ENCODE data around the gene COL15A1. TPM values are rescaled to one million over a fixed set of nuclear protein-coding genes. Genes with fewer than 3 reads are reported as not detected.
"Not testable (repeated sequence)": the region's sequence is repeated elsewhere in the genome, so short reads cannot be mapped to it uniquely, and the experiment has no call there.

The COL15A1 gene
- total and polyA plus RNA-seq, 2 donors (not counting 1 experiment from before 2014, with no cell fraction given) = not detected

- intact Hi-C loops (cut with micrococcal nuclease) = no loop called here
- CTCF ChIA-PET = no interaction called here
- Histone ChIP-seq H3K27me3 (replicated peaks in 1 of 4; ENCODE audit: control extremely low read depth in 1 of 4, control insufficient read depth in 3 of 4, insufficient read depth in 4 of 4, low read length in 3 of 4) (no peaks in the 10 kb centered on the region), H3K4me2 (replicated peaks; ENCODE audit: low read depth, low read length, poor library complexity, severe bottlenecking) (no peak overlapping the region), H3K4me3 (ENCODE audit: control extremely low read depth in 1 of 5, extremely low read depth in 1 of 5, insufficient read depth in 1 of 5, low read depth in 2 of 5, low read length in 4 of 5) (no peak overlapping the region), H3K79me2 (ENCODE audit: control insufficient read depth, insufficient read depth, low read length) (no peaks in the 10 kb centered on the region), H3K9ac (ENCODE audit: low read length) (no peak overlapping the region), H3K9me3 (ENCODE audit: control extremely low read depth in 1 of 3, control insufficient read depth in 2 of 3, insufficient read depth in 1 of 3, low read length in 2 of 3) (no peaks in the 10 kb centered on the region), H4K20me1 (ENCODE audit: control insufficient read depth, insufficient read depth, low read length, poor library complexity, severe bottlenecking) (no peaks in the 10 kb centered on the region), H3K27ac (ENCODE audit: low read length in 2 of 2) (no peak overlapping the region), H2AFZ (ENCODE audit: insufficient read depth, low read depth, low read length, poor library complexity, severe bottlenecking) (no peak overlapping the region), H3K36me3 (replicated peaks in 1 of 2; ENCODE audit: control extremely low read depth in 1 of 2, control insufficient read depth in 1 of 2, extremely low read depth in 1 of 2, insufficient read depth in 2 of 2, low read length in 1 of 2) (no peaks in the 10 kb centered on the region), H3K4me1 (ENCODE audit: control insufficient read depth in 2 of 2, insufficient read depth in 2 of 2, low read length in 2 of 2) (no peaks in the 10 kb centered on the region)
- 94% methylated on average over 5 of the region's 5 CpGs for WGBS (ENCODE audit: insufficient coverage)
- H3K27ac Mint-ChIP-seq = no peak overlapping the region
- peaks cover 19% of the 10 kb centered on the region for H3K27me3 Mint-ChIP-seq
- no peaks in the 10 kb centered on the region for H3K9me3 Mint-ChIP-seq (ENCODE audit: insufficient read depth)
- H3K4me1 Mint-ChIP-seq = no peaks in the 10 kb centered on the region
- POLR2A ChIA-PET = no interaction called here
- no peak for TF ChIP-seq CTCF (IDR thresholded peaks at IDR 0.05)
- H3K4me3 Mint-ChIP-seq = no peak overlapping the region
- ATAC-seq (ENCODE audit: low read depth) (no peak), DNase-seq (no peak)
Observed at GRCh38 chr9:98911042-98911441, 32.7 kb upstream of the COL15A1 start.

- CTCF ChIA-PET; H4K20me1 ChIP-seq (ENCODE audit: control insufficient read depth, insufficient read depth, low read length, poor library complexity, severe bottlenecking); H3K4me3 Mint-ChIP-seq: not testable (repeated sequence)
Observed at GRCh38 chr9:98911738-98912137, 32.0 kb upstream of the COL15A1 start.

More at GRCh38 chr9:98911738-98912137, 32.0 kb upstream of the COL15A1 start:
- H2AFZ ChIP-seq (ENCODE audit: insufficient read depth, low read depth, low read length, poor library complexity, severe bottlenecking); intact Hi-C loops (cut with micrococcal nuclease); H3K36me3 ChIP-seq (replicated peaks in 1 of 2; ENCODE audit: control extremely low read depth in 1 of 2, control insufficient read depth in 1 of 2, extremely low read depth in 1 of 2, insufficient read depth in 2 of 2, low read length in 1 of 2); H3K27ac Mint-ChIP-seq; H3K27me3 ChIP-seq (replicated peaks in 1 of 4; ENCODE audit: control extremely low read depth in 1 of 4, control insufficient read depth in 3 of 4, insufficient read depth in 4 of 4, low read length in 3 of 4); DNase-seq; H3K4me1 Mint-ChIP-seq; H3K9ac ChIP-seq (ENCODE audit: low read length); H3K4me1 ChIP-seq (ENCODE audit: control insufficient read depth in 2 of 2, insufficient read depth in 2 of 2, low read length in 2 of 2); ATAC-seq (ENCODE audit: low read depth); H3K79me2 ChIP-seq (ENCODE audit: control insufficient read depth, insufficient read depth, low read length); H3K4me3 ChIP-seq (ENCODE audit: control extremely low read depth in 1 of 5, extremely low read depth in 1 of 5, insufficient read depth in 1 of 5, low read depth in 2 of 5, low read length in 4 of 5); H3K9me3 ChIP-seq (ENCODE audit: control extremely low read depth in 1 of 3, control insufficient read depth in 2 of 3, insufficient read depth in 1 of 3, low read length in 2 of 3); H3K4me2 ChIP-seq (replicated peaks; ENCODE audit: low read depth, low read length, poor library complexity, severe bottlenecking); H3K9me3 Mint-ChIP-seq (ENCODE audit: insufficient read depth); H3K27ac ChIP-seq (ENCODE audit: low read length in 2 of 2); POLR2A ChIA-PET: not testable (repeated sequence)
- H3K27me3 Mint-ChIP-seq = peaks cover 13% of the 10 kb centered on the region
- WGBS (ENCODE audit: insufficient coverage) = 100% methylated on average over 1 of the region's 6 CpGs
